Mucosa of descending colon (tissue), 3 donors: Measurements from ENCODE around the gene ETV3. TPM values are rescaled to one million over a fixed set of nuclear protein-coding genes. Genes with fewer than 3 reads are reported as not detected.

Source experiments
- ATAC-seq: fragments of 200-7000 bp; cut with Tn5 transposase; one replicate; pipeline ENCODE4 v1.9.1; 2020; ENCODE audit warnings: mild to moderate bottlenecking, moderate library complexity
- DNase-seq, 3 donors: peaks; one replicate each; pipeline ENCODE4 v3.0.0-alpha.2; 2020
- H3K36me3 ChIP-seq: fragments of 200-600 bp; one replicate; pipeline ENCODE4 v1.8.0; 2021; ENCODE audit warnings: low read depth, mild to moderate bottlenecking
- H3K4me1 ChIP-seq: fragments of 200-600 bp; one replicate; pipeline ENCODE4 v1.8.0; 2021; ENCODE audit warnings: low read depth, mild to moderate bottlenecking
- H3K4me3 ChIP-seq: fragments of 200-600 bp; one replicate; pipeline ENCODE4 v1.8.0; 2021; ENCODE audit warnings: mild to moderate bottlenecking
- H3K9me3 ChIP-seq: fragments of 200-600 bp; one replicate; pipeline ENCODE4 v1.8.0; 2021; ENCODE audit warnings: mild to moderate bottlenecking
- intact Hi-C, 2 donors: fragments of 100-400 bp; cut with DNase I in 1 of 2; cut with micrococcal nuclease in 1 of 2; formaldehyde crosslinking; loops; one replicate each; pipeline versions ENCODE4 v1.11.0 to v1.11.1; 2022; cut with DNase I, micrococcal nuclease
- total RNA-seq, 3 donors: library from RNA; stranded (reverse); fragmentation: NEBNext Ultra II Directional in 2 of 3; extraction: Animal tissue kit (Norgen Biotek cat#: 25700) in 2 of 3; gene quantifications; one replicate each; pipeline versions ENCODE4 v1.2.1 to v1.2.4, GENCODE V29; 2021 to 2023
- TF ChIP-seq, protein P1 (sequence below): fragments of 200-600 bp; IDR thresholded peaks from one replicate; pipeline ENCODE4 v1.8.0; 2022; ENCODE audit warnings: antibody characterized with exemption, mild to moderate bottlenecking
- donor health status: DM: no; HTN: no; CAD: no; lungs with moderate emphysema.
- donor health status: DM: no; HTN: no; CAD: no.
- donor health status: DM: no; HTN: yes; CAD: no.

Gene ETV3
- total RNA-seq, 3 donors from 2014 or later: 32.6 to 36.3 (median 35.9) TPM

DNA sequence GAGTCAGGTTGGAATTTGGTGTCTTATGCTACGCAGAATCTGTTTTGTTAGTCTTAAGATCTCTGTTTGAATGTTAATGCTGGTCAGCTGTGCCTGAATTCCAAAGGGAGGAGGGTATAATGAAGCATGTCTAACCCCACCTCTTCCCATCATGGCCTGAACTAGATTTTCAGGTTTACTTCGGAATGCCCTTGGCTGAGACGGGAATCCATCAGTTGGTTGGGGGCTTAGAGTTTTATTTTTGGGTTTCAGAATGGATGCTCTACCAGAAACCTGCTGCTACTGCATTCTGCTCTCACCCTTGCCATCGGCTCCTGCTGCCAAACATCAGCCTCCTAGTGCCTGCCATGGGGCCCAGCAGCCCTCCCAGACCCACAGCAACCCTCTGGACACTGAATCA lies 24.1 kb upstream of the ETV3 start:
- ATAC-seq (no peak), DNase-seq (no peak)
- intact Hi-C loops: no loop called here

DNA sequence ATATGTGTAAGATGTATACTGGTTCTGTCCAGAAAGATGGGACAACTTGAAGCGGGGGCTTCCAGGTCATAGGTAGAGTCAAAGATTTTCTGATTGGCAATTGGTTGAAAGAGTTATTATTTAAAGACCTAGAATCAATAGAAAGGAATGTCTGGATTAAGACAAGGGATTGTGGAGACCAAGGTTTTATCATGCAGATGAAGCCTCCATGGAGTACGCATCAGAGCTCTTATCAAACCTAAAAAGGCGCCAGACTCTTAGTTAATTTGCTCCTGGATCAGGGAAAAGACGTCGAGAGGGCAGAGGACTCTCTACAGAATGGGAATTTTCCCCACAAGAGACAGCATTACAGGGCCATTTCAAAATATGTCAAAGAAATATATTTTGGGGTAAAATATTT lies 23.7 kb upstream of the ETV3 start:
- Histone ChIP-seq H3K9me3 (no peaks in the 10 kb centered on the region), H3K36me3 (no peaks in the 10 kb centered on the region), H3K4me3 (no peak overlapping the region), H3K4me1 (no peaks in the 10 kb centered on the region)
- intact Hi-C loops: no loop called here
- TF ChIP-seq, protein P1, sequence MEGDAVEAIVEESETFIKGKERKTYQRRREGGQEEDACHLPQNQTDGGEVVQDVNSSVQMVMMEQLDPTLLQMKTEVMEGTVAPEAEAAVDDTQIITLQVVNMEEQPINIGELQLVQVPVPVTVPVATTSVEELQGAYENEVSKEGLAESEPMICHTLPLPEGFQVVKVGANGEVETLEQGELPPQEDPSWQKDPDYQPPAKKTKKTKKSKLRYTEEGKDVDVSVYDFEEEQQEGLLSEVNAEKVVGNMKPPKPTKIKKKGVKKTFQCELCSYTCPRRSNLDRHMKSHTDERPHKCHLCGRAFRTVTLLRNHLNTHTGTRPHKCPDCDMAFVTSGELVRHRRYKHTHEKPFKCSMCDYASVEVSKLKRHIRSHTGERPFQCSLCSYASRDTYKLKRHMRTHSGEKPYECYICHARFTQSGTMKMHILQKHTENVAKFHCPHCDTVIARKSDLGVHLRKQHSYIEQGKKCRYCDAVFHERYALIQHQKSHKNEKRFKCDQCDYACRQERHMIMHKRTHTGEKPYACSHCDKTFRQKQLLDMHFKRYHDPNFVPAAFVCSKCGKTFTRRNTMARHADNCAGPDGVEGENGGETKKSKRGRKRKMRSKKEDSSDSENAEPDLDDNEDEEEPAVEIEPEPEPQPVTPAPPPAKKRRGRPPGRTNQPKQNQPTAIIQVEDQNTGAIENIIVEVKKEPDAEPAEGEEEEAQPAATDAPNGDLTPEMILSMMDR: no peak
- no peak for ATAC-seq
- no peak for DNase-seq

More for the DNA sequence above, 24.1 kb upstream of the ETV3 start:
- H3K4me1 ChIP-seq: no peaks in the 10 kb centered on the region
- TF ChIP-seq, protein P1: no peak
- H3K4me3 ChIP-seq: no peak overlapping the region
- H3K9me3 ChIP-seq: no peaks in the 10 kb centered on the region
- no peaks in the 10 kb centered on the region for H3K36me3 ChIP-seq

DNA sequence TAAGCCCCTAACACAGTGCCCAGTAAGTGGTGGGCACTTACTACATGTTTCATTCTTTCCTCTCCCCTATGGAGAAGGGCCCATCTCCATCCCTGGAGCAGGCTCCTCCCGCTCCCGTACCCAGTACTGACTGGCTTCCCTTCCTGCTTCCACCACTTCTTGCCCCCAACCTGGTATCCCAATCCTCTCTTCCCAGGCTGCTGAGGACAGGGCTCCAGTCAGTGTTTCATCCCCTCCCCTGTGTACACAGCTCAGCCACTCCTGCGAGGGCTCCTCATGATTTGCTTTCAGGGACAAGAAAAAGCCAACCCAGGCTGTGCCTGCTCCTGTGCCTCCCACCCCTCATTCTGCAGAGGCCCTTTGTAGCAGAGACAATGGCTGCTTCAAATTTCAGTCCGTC lies 20.8 kb upstream of the ETV3 start:
- intact Hi-C loops: no loop called here
- no peak for ATAC-seq
- TF ChIP-seq, protein P1: no peak
- H3K4me3 ChIP-seq: no peak overlapping the region
- H3K9me3 ChIP-seq: no peaks in the 10 kb centered on the region
- no peaks in the 10 kb centered on the region for H3K36me3 ChIP-seq
- DNase-seq: no peak
- peaks cover 20% of the 10 kb centered on the region for H3K4me1 ChIP-seq

DNA sequence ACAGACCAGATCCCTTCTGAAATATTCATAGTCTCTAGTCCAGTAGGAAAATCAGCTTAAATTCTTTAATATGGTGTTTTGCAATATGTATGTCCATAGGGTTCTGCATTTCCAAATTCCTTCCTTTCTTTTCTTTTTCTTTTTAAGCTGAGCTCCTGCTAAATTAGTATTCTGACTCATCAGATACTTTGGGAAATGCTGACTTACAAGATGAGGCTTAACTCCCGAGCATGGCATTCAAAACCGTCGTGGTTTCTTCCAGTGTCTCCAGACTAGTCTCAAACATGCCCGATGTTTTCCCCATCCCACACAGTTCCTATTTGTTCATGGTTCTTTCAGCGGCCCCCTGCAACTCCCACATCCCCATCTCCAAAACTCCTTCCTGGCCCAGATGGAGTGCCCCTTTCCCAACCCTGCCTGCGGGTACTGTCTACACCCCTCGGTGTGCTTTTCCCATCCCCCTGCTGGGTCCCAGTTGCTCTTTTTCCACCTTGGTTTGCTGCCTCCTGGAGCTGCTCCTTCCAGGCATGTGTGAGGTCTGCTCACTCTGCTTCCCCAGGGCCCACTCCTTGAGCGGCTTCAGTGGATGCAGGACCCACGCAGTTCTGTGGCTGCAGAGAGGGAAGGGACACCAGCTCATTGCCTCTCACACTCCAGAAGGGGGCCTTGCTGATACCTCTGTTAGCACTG lies 19.5 kb upstream of the ETV3 start:
- TF ChIP-seq, protein P1: no peak
- Histone ChIP-seq H3K4me3 (no peak overlapping the region), H3K36me3 (no peaks in the 10 kb centered on the region), H3K9me3 (no peaks in the 10 kb centered on the region), H3K4me1 (peaks cover 20% of the 10 kb centered on the region)
- ATAC-seq (no peak), DNase-seq (peak in 1 of 3 donors; percentile 25)
- intact Hi-C loops: no loop called here

DNA sequence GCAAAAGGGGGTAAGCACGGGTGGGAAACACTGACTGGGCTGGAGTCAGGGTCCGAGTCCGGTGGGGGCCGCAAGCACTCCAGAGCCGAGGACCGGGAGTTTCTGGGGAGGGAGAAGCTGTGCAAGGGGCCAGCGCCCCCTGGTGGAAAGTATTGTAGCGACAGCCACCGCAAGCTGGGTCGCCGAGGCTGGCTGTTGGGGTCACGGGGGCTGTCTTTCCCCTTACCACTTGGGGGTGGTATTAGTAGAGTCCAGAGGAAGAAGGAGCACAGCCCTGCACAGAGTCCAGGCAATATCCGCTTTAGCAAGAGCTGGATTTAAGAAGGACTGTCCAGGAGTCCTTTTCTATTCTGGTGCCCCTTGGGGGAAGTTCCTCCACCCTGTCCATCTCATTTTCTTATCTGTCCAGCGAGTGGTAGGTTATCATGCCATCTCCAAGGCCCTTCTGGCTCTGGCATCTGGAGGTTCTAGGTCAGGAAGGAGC lies 17.9 kb upstream of the ETV3 start:
- intact Hi-C loops: no loop called here
- H3K36me3 ChIP-seq: no peaks in the 10 kb centered on the region
- DNase-seq (peak; percentile 74 to 87 (median 83)), ATAC-seq (peak; percentile 67)
- peaks cover 20% of the 10 kb centered on the region for H3K4me1 ChIP-seq
- no peaks in the 10 kb centered on the region for H3K9me3 ChIP-seq
- TF ChIP-seq, protein P1: peak; percentile 81
- H3K4me3 ChIP-seq: no peak overlapping the region
